GM13977 (cell line): ENCODE data around the gene WASF2.

ENCODE experiments used
- DNase-seq: peaks from one replicate; pipeline ENCODE4 v3.0.0; 2012; ENCODE audit warnings: low spot score
- CTCF ChIP-seq: IDR thresholded peaks from 2 replicates; pipeline ENCODE4 v1.5.1; 2012; ENCODE audit warnings: mild to moderate bottlenecking, control low read depth; ENCODE audit not compliant: insufficient read depth; ENCODE audit errors: extremely low read depth, missing control alignments
- in situ Hi-C: fragments of 300-500 bp; cut with MboI; formaldehyde crosslinking; loops from one replicate; pipeline ENCODE4 v1.12.0; 2022; ENCODE audit warnings: low sequenced_read_pairs, low pct_unique_long_range_greater_than_20kb, mixed read lengths, inconsistent platforms; ENCODE audit not compliant: unreplicated experiment

The WASF2 gene

GRCh38 chr1:27367160-27367650, 122.8 kb downstream of the WASF2 start:
- no peak for TF ChIP-seq CTCF
- in situ Hi-C loops, result no loop called here

GRCh38 chr1:27366411-27367159, 123.4 kb downstream of the WASF2 start, which contains the start of gene MAP3K6:
Gene MAP3K6 (minus strand): TSS chr1:27366961. CDS start chr1:27366597, 364 bp downstream.
- DNase-seq, result peak; percentile 78

More at GRCh38 chr1:27367160-27367650, 122.8 kb downstream of the WASF2 start:
- DNase-seq, result no peak

GRCh38 chr1:27366113-27366410, 123.9 kb downstream of the WASF2 start:
- in situ Hi-C loops, result no loop called here
- DNase-seq, result peak; percentile 84
- no peak for TF ChIP-seq CTCF

More at GRCh38 chr1:27366411-27367159, 123.4 kb downstream of the WASF2 start, which contains the start of gene MAP3K6:
- in situ Hi-C loops, result no loop called here
- TF ChIP-seq CTCF, result peak; percentile 67

GRCh38 chr1:27365372-27366112, 124.4 kb downstream of the WASF2 start:
- no peak for TF ChIP-seq CTCF
- in situ Hi-C loops, result no loop called here
- peak; percentile 98 for DNase-seq

- in situ Hi-C loops, result no loop called here
- DNase-seq, result no peak
- TF ChIP-seq CTCF, result no peak
Measured at GRCh38 chr1:27364696-27365371, 125.1 kb downstream of the WASF2 start.

- no peak for DNase-seq
- in situ Hi-C loops, result no loop called here
- no peak for TF ChIP-seq CTCF
Measured at GRCh38 chr1:27363766-27364695, 125.9 kb downstream of the WASF2 start.
